Eye (tissue), 1 donor: ENCODE data around the gene SPATS2L.

Experiments
- DNase-seq: peaks from one replicate; pipeline ENCODE4 v3.0.0-alpha.2; 2015

Gene SPATS2L

GRCh38 chr2:200306196-200306930 lies at the start of gene SPATS2L:
SPATS2L (plus strand) TSS chr2:200306693; CDS start chr2:200389245, 82,552 bp downstream.
- DNase-seq = peak; percentile 90

- DNase-seq = no peak
These were observed 48.9 kb upstream of the SPATS2L start for GRCh38 chr2:200257570-200257969.

- no peak for DNase-seq
These were observed 48.4 kb upstream of the SPATS2L start for GRCh38 chr2:200258081-200258480.

- no peak for DNase-seq
These were observed 47.5 kb upstream of the SPATS2L start for GRCh38 chr2:200258881-200259576.

GRCh38 chr2:200259577-200259957 lies 46.9 kb upstream of the SPATS2L start:
- no peak for DNase-seq

- DNase-seq = no peak
These were observed 44.4 kb upstream of the SPATS2L start for GRCh38 chr2:200262047-200262446.

- no peak for DNase-seq
These were observed 43.2 kb upstream of the SPATS2L start for GRCh38 chr2:200263279-200263678.

GRCh38 chr2:200264631-200265030 lies 41.9 kb upstream of the SPATS2L start:
- DNase-seq = no peak

- DNase-seq = no peak
These were observed 40.1 kb upstream of the SPATS2L start for GRCh38 chr2:200266406-200266805.

- no peak for DNase-seq
These were observed 39.1 kb upstream of the SPATS2L start for GRCh38 chr2:200267350-200267749.

- no peak for DNase-seq
These were observed 35.8 kb upstream of the SPATS2L start for GRCh38 chr2:200270732-200271131.

GRCh38 chr2:200272320-200272719 lies 34.2 kb upstream of the SPATS2L start:
- no peak for DNase-seq

- peak; percentile 64 for DNase-seq
These were observed 32.1 kb upstream of the SPATS2L start for GRCh38 chr2:200274116-200275075.

GRCh38 chr2:200275295-200276013 lies 31.0 kb upstream of the SPATS2L start:
- no peak for DNase-seq

GRCh38 chr2:200276472-200276871 lies 30.0 kb upstream of the SPATS2L start:
- no peak for DNase-seq

GRCh38 chr2:200278694-200279316 lies 27.7 kb upstream of the SPATS2L start:
- no peak for DNase-seq

- DNase-seq = no peak
These were observed 26.6 kb upstream of the SPATS2L start for GRCh38 chr2:200279857-200280256.

GRCh38 chr2:200286578-200286977 lies 19.9 kb upstream of the SPATS2L start:
- no peak for DNase-seq

GRCh38 chr2:200288670-200289429 lies 17.6 kb upstream of the SPATS2L start:
- DNase-seq = no peak

GRCh38 chr2:200296118-200296517 lies 10.4 kb upstream of the SPATS2L start:
- no peak for DNase-seq

GRCh38 chr2:200297100-200297499 lies 9.4 kb upstream of the SPATS2L start:
- DNase-seq = no peak
